GM18499 (cell line): ENCODE data around the gene CCDC30.
"Not testable (repeated sequence)": the region's sequence is repeated elsewhere in the genome, so short reads cannot be mapped to it uniquely, and the experiment has no call there.

ENCODE experiments used
- ATAC-seq: cut with Tn5 transposase; IDR thresholded peaks from one replicate; pipeline ENCODE4 v1.9.1; 2021; ENCODE audit warnings: moderate number of reproducible peaks; ENCODE audit not compliant: insufficient read depth, unreplicated experiment

CCDC30 gene

DNA sequence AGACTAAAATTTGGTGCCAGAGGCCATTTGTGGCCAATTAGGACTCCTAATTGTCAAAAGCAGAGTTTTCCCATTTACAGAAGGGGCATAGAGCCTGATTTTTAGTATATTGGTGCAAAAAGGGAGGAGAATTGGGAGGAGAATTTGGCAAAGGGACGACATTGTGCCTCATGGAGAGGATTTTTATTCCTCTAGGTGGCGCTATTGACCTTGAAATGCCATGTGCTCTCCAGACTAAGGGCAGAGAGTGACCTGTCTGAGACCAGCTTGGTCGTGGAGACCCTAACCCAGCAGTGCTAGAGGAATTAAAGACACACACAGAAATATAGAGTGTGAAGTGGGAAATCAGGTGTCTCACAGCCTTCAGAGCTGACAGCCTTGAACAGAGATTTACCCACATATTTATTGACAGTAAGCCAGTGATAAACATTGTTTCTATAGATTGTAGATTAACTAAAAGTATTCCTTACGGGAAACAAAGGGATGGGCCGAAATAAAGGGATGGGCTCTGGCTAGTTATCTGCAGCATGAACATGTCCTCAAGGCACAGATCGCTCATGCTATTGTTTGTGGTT lies 48.6 kb downstream of the CCDC30 start:
- ATAC-seq, result not testable (repeated sequence)

DNA sequence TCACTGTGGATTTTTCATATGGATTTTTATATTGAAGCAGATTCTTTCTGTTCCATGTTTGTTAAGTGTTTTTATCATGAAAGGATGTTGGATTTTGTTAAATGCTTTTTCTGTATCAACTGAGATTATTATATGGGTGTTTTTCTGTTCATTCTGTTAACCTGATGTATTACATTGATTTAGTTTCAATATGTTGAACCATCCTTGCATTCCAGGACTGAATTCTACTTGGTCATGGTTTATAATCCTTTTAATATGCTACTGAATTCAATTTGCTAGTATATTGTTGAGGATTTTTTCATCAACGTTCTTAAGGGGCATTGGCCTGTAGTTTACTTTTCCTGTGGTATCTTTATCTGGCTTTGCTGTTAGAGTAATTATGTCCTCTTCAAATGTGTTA lies 55.8 kb downstream of the CCDC30 start:
- no peak for ATAC-seq

DNA sequence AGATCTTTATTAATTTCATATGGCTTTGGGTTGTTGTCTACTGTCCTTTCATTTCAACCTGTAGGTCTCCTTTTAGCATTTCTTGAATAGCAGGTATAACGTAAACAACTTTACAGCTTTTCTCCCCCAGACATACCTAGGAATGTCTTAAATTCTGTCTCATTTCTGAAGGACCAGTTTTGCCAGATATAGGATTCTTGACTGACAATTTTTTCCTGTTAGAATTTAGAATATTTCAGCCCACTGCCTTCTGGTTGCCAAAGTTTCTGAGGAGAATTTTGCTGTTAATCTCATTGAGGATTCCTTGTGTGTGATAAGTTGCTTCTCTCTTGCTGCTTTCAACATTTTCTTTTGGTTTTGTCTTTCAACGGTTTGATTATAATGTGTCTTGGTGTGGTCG lies 60.1 kb downstream of the CCDC30 start:
- ATAC-seq, result no peak

DNA sequence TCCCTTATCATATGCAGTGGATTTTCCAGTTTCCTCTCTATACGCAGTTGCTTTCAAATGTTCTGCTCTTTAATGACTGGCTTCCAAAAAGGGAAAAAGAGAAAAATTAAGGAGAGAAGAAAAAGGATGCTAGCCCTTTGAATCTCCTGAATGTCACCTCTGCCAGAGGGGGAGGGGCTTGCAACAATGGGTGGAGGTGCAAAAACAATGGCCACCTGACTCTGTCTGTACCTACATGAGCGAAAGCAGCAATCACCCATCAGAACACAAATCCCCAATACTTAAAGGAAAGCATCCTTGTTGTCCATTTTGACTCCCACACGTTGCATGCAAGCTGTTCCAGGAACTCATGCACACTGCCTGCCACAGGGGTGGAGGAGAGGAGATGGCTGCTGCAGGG lies 61.2 kb downstream of the CCDC30 start:
- no peak for ATAC-seq

DNA sequence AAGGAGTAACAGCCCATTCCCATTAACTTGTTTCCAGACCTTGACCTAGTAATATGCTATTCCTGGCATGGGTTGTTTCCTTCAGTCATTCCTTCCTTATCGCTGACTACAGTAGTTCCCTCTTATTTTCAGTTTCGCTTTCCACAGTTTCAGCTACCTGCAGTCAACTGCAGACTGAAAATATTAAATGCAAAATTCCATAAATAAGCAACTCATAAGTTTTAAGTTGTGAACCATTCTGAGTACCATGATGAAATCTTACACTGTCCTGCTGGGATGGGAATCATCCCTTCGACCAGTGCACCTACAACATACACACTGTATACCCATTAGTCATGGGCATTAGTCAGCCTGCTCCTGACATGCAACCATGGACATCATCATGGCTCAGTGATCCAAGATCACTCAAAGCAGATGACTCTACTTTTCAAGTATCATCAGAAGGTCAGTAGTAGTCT lies 66.7 kb downstream of the CCDC30 start:
- no peak for ATAC-seq

DNA sequence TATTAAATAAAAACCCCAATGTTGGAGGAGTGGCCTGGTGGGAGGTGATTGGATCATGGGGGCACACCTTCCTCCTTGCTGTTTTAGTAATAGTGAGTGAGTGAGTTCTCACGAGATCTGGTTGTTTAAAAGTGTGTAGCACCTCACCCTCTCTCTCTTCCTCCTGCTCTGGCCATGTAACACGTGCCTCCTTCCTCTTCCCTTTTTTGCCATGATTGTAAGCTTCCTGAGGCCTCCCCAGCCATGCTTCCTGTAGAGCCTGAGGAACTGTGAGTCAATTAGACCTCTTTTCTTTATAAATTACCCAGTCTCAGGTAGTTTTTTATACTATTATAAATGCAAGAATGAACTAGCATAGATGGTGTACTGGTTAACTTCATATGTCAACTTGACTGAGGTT lies 68.0 kb downstream of the CCDC30 start:
- ATAC-seq, result no peak

DNA sequence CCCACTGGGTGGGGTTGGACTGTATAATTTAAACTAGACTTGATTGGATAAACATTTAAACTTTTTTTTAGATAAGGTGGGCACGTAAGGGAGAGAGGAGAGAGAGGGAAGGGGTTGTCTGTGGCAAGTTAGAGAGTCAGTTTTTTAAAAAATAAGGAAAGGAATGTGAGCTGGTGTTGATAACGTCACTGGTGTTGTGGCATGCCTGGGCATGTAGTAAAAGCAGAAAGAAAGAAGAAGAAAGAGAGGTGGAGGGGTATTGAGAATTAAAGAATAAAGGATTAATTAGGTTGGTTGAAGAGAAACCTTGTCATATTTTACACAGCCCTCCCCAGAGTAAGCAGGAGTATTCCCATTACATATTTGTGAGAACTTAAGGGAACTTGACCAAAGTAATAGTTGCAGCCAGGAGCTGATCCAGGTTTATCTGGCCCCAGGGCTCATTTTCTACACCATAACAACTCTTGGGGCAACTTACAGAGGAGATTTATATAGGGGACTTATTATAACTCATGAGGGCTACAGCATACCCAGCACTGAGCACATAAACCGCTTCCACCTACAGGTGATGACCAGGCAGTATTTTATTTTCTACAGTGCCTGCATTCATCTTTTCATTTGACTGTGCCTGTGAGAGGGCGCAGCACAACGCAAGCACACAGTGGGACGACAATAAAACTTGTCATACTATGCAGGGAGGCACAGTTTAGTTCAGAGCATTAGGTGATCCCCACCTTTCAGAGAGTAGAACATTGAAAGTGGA lies 70.2 kb downstream of the CCDC30 start:
- no peak for ATAC-seq

DNA sequence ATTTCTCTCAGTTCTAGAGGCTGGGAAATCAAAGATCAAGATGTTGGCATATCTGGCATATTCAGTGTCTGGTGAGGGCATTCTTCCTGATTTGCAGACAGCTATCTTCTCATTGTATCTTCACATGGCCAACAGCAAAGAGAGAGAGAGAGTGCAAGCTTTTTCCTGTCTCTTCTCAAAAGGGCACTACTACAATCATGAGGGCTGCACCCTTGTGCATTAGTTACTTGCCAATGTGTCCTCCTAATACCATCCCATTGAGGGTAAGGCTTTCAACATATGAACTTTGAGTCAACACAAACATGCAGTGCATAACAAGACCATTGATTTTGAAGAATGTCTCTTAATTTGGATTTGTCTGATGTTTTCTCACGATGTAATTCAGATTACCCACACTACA lies 78.0 kb downstream of the CCDC30 start:
- no peak for ATAC-seq

DNA sequence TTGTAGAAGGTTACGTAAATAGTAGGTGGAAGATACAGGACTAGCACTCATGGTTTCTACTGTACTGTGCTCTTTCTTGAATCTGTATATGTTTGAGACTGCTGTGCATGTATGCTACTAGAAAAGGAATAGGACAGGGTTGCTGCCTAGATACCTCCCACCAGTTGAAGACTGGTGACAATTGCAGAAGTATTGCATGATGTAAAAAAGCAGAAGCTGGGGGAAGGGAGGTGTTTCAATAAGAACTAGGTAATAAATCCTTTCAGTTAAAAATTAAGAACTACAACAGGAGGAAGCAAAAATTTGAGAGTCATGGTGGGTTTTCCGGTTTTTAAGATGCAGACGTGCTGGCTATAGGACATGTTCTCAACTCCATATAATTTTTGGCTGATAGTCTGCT lies 88.1 kb downstream of the CCDC30 start:
- ATAC-seq, result no peak

DNA sequence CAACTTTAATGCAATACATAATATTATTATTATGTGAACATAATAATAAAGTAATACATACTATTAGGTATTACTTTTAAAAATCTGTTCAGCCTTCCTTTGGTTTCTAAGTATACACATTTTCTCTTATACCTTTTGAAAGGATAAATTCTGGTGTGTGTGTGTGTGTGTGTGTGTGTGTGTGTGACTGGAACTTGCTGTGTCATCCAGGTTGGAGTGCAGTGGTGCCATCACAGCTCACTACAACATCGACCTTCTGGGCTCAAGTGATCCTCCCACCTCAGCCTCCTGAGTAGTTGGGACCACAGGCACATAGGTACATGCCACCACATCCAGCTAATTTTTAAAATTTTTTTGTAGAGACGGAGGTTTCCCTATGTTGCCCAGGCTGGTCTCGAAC lies 88.5 kb downstream of the CCDC30 start:
- no peak for ATAC-seq

DNA sequence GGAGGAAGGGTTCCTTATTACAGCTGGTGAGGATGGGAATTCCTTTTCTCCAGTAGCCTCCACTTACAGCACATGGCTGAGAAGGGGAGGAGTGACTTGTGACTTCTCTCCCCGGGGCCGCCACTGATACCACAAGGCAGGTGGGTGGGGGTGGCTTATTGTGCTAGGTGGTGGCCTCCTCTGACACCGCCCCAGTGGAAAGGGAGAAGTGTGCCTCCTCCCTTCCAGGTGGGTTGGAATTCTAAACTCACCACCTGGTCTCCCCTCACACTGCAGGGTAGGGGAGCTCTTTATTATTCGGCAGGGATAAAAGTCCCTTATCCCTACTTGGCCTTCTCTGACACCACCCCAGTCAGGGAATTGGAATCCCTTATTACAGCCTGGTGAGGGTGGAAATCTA lies 89.5 kb downstream of the CCDC30 start:
- ATAC-seq, result no peak

DNA sequence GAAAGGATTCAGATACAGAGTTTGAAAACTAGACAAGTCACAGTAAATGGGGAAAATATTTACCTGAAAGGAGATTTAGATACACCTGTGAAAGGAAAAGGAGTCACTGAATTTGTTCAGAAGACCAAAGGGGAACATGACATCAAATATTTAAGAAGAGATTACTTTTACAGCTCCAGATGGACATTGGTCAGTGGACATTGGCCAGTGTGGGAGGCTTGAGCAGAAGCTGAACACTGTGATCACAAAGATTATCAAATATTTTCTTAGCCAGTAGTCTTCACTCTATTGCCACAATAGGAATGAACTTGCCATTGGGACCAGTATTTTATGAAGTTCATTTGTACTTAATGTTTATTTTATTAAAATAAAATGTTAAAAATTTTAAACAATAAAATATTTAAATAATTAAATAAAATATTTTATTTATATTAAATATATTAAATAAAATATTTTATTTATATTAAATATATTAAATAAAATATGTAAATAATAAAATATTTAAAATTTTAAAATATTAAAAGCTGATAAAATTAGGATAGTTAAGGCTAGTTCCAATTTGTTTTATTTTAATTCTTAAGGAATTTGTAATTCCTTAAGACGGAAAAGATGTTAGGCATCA lies 94.3 kb downstream of the CCDC30 start:
- ATAC-seq, result no peak

DNA sequence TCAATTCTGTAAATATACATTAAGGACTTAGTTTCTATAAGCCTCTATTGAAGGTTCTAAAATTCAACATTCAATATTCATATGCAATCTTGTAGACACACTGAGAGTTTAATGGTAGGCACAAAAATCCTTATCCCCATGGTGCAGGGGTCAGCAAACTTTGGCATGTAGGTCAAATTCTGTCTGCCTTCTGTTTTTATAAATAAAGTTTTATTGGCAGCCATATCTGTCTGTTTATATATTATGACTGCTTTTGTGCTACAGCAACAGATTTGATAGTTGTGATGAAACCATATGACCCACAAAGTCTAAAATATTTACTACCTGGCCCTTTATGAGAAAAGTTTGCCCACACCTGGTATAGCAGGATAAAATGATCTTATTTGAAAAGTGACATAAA lies 104.0 kb downstream of the CCDC30 start:
- ATAC-seq, result no peak

DNA sequence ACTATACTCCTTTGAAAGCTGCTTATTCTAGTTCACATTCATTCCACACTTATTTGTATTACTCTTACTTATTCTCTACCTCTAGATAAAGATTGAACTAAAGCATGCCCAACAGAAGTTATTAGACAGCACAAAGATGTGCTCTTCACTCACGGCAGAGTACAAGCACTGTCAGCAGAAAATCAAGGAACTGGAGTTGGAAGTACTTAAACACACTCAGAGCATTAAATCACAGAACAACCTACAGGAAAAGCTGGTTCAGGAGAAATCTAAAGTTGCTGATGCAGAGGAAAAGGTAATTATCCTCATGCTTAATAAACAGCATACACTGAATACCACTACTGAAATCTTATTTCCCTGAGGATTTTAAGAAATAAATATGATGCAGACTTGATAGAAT lies 113.8 kb downstream of the CCDC30 start:
- no peak for ATAC-seq

DNA sequence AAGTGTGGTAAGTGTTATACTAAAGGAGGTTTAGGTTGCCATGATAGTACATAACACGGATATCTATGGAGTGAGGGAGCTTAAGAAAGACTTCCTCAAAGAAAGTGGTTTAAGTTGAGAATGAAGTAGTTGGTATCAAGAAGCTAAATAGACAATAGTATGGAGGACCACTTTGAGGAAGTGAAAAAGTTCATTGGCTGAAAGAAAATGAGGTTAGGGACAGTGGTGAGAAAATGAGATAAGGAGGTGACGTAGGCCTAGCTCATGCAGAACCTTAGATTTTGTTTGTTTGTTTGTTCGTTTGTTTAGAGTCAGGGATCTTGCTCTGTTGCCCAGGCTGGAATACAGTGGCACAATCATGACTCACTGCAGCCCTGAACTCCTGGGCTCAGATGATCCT lies 122.9 kb downstream of the CCDC30 start:
- no peak for ATAC-seq

DNA sequence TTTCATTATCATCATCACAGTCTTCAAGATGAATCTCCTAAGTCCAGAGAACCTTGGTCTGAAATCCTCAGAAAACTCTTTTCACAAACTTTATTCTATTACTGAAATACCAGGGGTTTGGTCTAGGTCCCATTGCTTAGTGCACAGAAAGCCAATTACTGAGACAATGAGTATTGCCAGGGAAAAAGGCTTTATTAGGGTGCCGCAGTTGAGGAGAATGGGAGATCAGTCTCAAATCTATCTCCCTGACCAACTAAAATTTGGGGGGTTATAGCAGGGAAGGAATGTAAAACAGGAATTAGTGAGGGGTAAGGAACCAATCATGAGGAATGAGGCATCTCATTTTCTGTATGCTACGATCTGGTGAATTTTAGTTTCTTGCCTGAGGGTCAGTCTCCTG lies 124.7 kb downstream of the CCDC30 start:
- ATAC-seq, result no peak

DNA sequence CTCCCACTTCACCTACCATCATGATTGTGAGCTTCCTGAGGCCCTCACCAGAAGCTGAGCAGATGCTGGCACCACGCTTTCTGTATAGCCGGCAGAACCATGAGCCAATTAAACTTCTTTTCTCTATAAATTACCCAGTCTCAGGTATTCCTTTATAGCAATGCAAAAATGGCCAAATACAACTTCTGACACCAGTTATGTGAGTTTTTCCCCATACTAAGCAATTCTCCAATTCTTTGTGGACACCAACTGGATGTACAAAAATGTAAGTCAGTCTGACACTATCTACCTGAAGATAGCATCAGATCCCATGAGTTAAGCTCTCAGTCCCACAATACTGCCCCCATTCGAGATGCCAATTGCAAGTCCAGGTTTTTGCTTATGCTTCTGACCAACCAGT lies 129.7 kb downstream of the CCDC30 start:
- ATAC-seq, result no peak

DNA sequence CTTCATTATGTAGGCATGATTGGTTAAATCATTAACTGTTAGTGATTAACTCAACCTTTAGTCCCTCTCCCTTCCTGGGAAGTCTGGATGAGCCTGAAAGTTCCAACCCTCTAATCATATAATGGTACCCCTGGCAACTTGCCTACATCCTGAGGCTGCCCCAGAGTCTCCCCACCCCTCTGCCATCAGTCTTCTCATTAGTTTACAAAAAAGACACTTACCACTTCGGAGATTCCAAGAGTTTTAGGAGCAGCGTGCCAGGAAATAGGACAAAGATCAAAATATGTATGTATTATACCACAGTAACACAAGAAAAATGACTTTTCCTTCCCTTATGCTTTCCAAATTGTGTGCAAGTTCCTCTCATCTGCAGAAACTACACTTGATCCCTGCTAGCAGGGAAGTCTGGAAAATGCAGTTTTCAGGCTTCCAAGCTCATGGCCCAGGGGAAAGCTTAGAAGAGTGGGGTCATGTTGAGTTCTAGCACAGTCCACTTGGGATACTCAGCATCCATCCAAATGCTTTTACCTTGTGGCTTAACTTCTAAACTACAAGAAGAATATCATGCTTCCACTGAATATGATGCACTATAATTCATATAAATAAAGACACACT lies 130.5 kb downstream of the CCDC30 start:
- ATAC-seq, result no peak

DNA sequence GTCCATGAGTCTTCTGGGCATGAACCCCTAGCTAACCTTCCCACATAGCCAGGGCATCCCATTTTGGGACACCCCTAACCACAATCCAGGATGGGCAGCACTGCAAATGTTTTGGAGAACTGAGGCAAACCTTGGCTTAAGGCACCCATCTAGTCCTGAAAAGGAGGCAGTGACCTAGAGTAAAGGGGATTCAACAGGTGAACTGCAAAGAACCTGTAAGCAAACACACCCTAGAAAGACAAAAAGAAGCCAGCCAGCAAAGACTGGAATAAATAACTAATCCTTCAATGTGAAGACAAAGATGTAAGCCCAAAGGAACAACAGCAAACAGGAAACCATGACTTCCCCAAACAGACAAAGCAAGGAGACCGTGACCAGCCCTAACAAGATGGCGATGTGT lies 138.4 kb downstream of the CCDC30 start:
- ATAC-seq, result no peak

DNA sequence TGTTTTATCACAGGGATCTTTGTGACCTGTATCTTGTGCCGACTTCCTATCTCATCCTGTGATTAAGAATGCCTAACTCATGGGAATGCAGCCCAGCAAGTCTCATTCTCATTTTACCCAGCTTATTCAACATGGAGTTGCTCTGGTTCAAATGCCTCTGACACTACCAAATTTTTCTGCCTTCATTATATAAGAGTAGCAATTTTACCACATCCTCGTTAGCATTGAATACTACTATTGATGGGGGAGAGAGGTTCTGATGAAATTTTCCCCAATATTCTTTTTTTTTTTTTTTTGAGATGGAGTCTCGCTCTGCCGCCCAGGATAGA lies 150.7 kb downstream of the CCDC30 start:
- ATAC-seq, result no peak

DNA sequence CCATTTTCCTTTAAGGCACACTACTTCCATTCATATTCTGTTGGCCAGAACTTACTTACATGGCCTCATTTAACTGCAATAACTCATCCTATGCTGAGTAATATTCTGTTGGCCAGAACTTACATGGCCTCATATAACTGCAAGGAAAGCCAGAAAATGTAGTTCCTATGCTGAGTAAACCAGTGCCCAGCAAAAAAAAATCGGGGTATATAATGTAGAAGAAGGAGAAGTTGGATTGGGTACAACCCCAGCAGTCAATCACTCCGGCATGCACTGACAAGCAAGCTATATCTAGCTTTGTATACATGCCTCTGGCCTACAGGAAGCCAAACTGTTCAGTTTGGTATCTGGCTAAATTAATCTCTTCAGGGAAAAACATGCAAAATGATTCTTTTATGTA lies 155.8 kb downstream of the CCDC30 start:
- no peak for ATAC-seq

DNA sequence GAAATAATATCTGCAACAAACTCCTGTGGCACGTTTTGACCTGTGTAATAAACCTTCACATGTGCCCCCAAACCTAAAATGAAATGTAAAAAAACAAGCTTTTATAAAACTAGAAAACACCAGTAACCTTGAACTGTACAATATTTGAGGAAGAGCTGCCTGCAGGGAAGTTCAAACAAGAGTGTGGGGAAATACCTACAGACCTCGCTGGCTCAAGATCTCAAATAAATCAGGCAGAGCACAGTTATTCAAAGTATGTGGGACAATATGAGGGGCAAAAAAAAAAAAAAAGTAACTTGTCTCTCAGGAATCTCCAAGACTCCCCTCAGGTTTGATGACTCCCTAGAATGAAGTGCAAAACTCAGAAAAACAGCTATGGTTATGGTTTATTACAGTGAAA lies 157.2 kb downstream of the CCDC30 start:
- no peak for ATAC-seq
